Coronary artery (tissue), 2 donors: Measurements from ENCODE around the gene IPPK.

Experiments used
- DNase-seq: peaks from one replicate; pipeline ENCODE4 v3.0.0-alpha.2; 2017; ENCODE audit warnings: low spot score
- H3K27ac ChIP-seq, 2 donors: fragments of 200-600 bp; sonication (generic); one replicate each; pipeline ENCODE4 v1.5.1; 2016 to 2019
- H3K4me3 ChIP-seq: fragments of 200-600 bp; sonication (generic); 2 replicates; pipeline ENCODE4 v1.5.1; 2016; ENCODE audit warnings: mild to moderate bottlenecking, moderate library complexity
- CTCF ChIP-seq: fragments of 200-600 bp; sonication (generic); IDR thresholded peaks from one replicate; pipeline ENCODE4 v1.5.1; 2019; ENCODE audit warnings: antibody characterized with exemption

Gene IPPK

GRCh38 chr9:92605224-92605623 lies 64.7 kb downstream of the IPPK start:
- no peak for DNase-seq
- no peak for TF ChIP-seq CTCF
- H3K27ac ChIP-seq, result no peak overlapping the region
- no peak overlapping the region for H3K4me3 ChIP-seq

GRCh38 chr9:92603990-92604389 lies 65.9 kb downstream of the IPPK start:
- Histone ChIP-seq H3K4me3 (no peak overlapping the region), H3K27ac (no peak overlapping the region)
- no peak for TF ChIP-seq CTCF
- no peak for DNase-seq

GRCh38 chr9:92603100-92603499 lies 66.8 kb downstream of the IPPK start:
- Histone ChIP-seq H3K27ac (peak overlapping the region in 1 of 2 donors; percentile 2), H3K4me3 (no peak overlapping the region)
- TF ChIP-seq CTCF, result no peak
- no peak for DNase-seq

- TF ChIP-seq CTCF, result no peak
- Histone ChIP-seq H3K4me3 (no peak overlapping the region), H3K27ac (peak overlapping the region in 1 of 2 donors; percentile 93)
- DNase-seq, result no peak
These were observed 67.5 kb downstream of the IPPK start for GRCh38 chr9:92602413-92602812.

- no peak overlapping the region for H3K4me3 ChIP-seq
These were observed 68.5 kb downstream of the IPPK start for GRCh38 chr9:92601451-92601850.

GRCh38 chr9:92600462-92601261 lies 69.3 kb downstream of the IPPK start:
- DNase-seq, result peak; percentile 81
- Histone ChIP-seq H3K27ac (peak overlapping the region; percentile 81 to 93), H3K4me3 (no peak overlapping the region)
- no peak for TF ChIP-seq CTCF

More at GRCh38 chr9:92601451-92601850, 68.5 kb downstream of the IPPK start:
- H3K27ac ChIP-seq, result peak overlapping the region; percentile 81 to 93
- DNase-seq, result no peak
- no peak for TF ChIP-seq CTCF

- H3K4me3 ChIP-seq, result no peak overlapping the region
- peak overlapping the region; percentile 81 to 93 for H3K27ac ChIP-seq
- DNase-seq, result no peak
- no peak for TF ChIP-seq CTCF
These were observed 69.9 kb downstream of the IPPK start for GRCh38 chr9:92599938-92600461.
